ENCODE results near the gene PI16. TPM values are rescaled to one million over a fixed set of nuclear protein-coding genes. Genes with fewer than 3 reads are reported as not detected.
A peak's percentile ranks its signal among the peaks of the same experiment; 100 is the strongest.

The PI16 gene
- total and polyA plus RNA-seq, 2 donors from 2014 or later = 1.7 to 3.5 TPM

- DNase-seq (no peak), FAIRE-seq (no peak)
- H3K27ac ChIP-seq (ENCODE audit: low read depth in 2 of 2, low read length in 2 of 2) = no peak overlapping the region
- no peaks in the 10 kb centered on the region for H3K36me3 ChIP-seq (ENCODE audit: control insufficient read depth in 2 of 3, insufficient read depth in 3 of 3, low read length in 3 of 3)
- no peaks in the 10 kb centered on the region for H3K27me3 ChIP-seq (ENCODE audit: control insufficient read depth, insufficient read depth, low read length)
- no peaks in the 10 kb centered on the region for H3K4me1 ChIP-seq (ENCODE audit: control insufficient read depth in 2 of 3, insufficient read depth in 2 of 3, low read depth in 1 of 3, low read length in 3 of 3)
- TF ChIP-seq CTCF (IDR thresholded peaks at IDR 0.05; ENCODE audit: borderline replicate concordance, extremely low read depth, insufficient read depth) = no peak
- H3K9me3 ChIP-seq (ENCODE audit: control insufficient read depth in 2 of 3, insufficient read depth in 1 of 3, low read length in 3 of 3) = no peaks in the 10 kb centered on the region
- no peak overlapping the region for H3K4me3 ChIP-seq (ENCODE audit: low read length in 3 of 3)
- intact Hi-C loops (cut with DNase I) = no loop called here
- no peak overlapping the region for H3K9ac ChIP-seq (ENCODE audit: low read length in 3 of 3)
Observed at GRCh38 chr6:36944650-36945049, 9.9 kb upstream of the PI16 start.

GRCh38 chr6:36945301-36945700 is 9.2 kb upstream of the PI16 start:
- H3K9ac ChIP-seq (ENCODE audit: low read length in 3 of 3) = no peak overlapping the region
- FAIRE-seq = no peak

GRCh38 chr6:36946526-36946925 is 8.0 kb upstream of the PI16 start:
- Histone ChIP-seq H3K9me3 (ENCODE audit: control insufficient read depth in 2 of 3, insufficient read depth in 1 of 3, low read length in 3 of 3) (no peaks in the 10 kb centered on the region), H3K27ac (ENCODE audit: low read depth in 2 of 2, low read length in 2 of 2) (no peak overlapping the region), H3K27me3 (ENCODE audit: control insufficient read depth, insufficient read depth, low read length) (no peaks in the 10 kb centered on the region), H3K9ac (ENCODE audit: low read length in 3 of 3) (no peak overlapping the region), H3K4me3 (ENCODE audit: low read length in 3 of 3) (no peak overlapping the region), H3K36me3 (ENCODE audit: control insufficient read depth in 2 of 3, insufficient read depth in 3 of 3, low read length in 3 of 3) (no peaks in the 10 kb centered on the region), H3K4me1 (ENCODE audit: control insufficient read depth in 2 of 3, insufficient read depth in 2 of 3, low read depth in 1 of 3, low read length in 3 of 3) (no peaks in the 10 kb centered on the region)
- peak in 1 of 5 donors; percentile 45 for DNase-seq
- no peak for TF ChIP-seq CTCF (IDR thresholded peaks at IDR 0.05; ENCODE audit: borderline replicate concordance, extremely low read depth, insufficient read depth)
- FAIRE-seq = no peak
- intact Hi-C loops (cut with DNase I) = no loop called here

More at GRCh38 chr6:36945301-36945700, 9.2 kb upstream of the PI16 start:
- intact Hi-C loops (cut with DNase I) = no loop called here
- H3K27ac ChIP-seq (ENCODE audit: low read depth in 2 of 2, low read length in 2 of 2) = no peak overlapping the region
- TF ChIP-seq CTCF (IDR thresholded peaks at IDR 0.05; ENCODE audit: borderline replicate concordance, extremely low read depth, insufficient read depth) = no peak
- no peaks in the 10 kb centered on the region for H3K27me3 ChIP-seq (ENCODE audit: control insufficient read depth, insufficient read depth, low read length)
- H3K4me3 ChIP-seq (ENCODE audit: low read length in 3 of 3) = no peak overlapping the region
- DNase-seq = no peak
- no peaks in the 10 kb centered on the region for H3K9me3 ChIP-seq (ENCODE audit: control insufficient read depth in 2 of 3, insufficient read depth in 1 of 3, low read length in 3 of 3)
- no peaks in the 10 kb centered on the region for H3K36me3 ChIP-seq (ENCODE audit: control insufficient read depth in 2 of 3, insufficient read depth in 3 of 3, low read length in 3 of 3)
- no peaks in the 10 kb centered on the region for H3K4me1 ChIP-seq (ENCODE audit: control insufficient read depth in 2 of 3, insufficient read depth in 2 of 3, low read depth in 1 of 3, low read length in 3 of 3)
